Midbrain (tissue), 1 donor: Measurements from ENCODE around the gene C19orf12.

ENCODE experiments used
- DNase-seq: peaks from one replicate; lab custom pipeline; 2025; lab: John Stamatoyannopoulos, UW

The C19orf12 gene

DNA sequence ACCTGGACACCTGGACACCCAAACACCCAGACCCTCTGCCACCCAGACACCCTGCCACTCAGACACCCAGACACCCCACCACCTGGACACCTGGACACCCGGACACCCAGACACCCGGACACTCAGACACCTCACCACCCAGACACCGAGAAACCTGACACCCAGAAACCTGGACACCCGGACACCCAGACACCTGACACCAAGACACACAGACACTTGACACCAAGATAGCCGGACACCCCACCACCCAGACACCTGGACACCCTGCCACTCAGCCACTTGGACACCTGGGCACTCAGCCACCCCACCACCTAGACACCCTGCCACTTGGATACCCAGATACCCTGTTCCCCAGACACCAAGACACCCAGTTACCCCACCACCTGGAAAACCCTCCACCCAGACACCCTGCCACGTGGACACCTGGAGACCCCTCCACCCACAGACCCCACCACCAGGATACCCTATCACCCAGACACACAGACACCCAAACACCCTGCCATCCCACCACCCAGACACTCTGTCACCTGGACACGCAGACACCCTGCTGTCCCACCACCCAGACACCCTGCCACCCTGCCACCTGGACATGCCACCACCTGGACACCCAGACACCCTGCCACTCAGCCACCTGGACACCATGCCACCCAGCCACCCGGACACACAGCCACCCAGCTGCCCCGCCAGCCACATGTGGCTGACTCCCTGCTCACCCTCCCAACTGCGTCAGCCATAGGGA lies 17.4 kb downstream of the C19orf12 start:
- no peak for DNase-seq

DNA sequence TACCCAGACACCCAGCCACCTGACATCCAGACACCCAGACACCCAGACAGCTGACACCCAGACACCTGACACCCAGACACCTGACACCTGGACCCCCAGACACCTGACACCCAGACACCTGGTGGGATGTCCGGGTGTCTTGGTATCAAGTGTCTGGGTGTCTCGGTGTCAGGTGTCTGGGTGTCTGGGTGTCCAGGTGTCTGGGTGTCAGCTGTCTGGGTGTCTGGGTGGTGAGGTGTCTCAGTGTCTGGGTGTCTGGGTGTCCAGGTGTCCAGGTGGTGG lies 18.6 kb downstream of the C19orf12 start:
- no peak for DNase-seq

DNA sequence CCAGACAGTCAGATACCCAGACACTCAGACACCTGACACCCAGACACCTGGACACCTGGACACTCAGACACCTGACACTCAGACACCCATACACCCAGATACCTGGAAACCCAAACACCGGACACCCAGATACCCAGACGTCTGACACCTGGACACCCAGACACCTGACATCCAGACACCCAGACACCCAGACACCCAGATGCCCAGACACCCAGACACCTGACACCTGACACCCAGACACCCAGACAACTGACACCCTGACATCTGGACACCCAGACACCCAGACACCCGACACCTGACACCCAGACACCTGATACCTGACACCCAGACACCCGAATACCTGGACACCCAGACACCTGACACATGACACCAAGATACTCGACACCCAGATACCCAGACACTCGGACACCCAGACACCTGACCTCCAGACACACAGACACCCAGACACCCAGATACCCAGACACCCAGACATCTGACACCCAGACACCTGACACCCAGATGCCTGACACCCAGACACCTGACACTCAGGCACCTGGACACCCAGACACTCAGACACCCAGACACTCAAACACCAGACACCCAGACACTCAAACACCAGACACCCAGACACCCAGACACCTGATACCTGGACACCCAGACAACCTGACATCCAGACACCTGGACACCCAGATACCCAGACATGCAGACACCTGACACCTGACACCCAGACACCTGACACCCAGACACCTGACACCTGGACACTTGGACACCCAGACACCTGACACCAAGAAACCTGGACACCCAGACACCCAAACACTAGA lies 19.1 kb downstream of the C19orf12 start:
- no peak for DNase-seq

DNA sequence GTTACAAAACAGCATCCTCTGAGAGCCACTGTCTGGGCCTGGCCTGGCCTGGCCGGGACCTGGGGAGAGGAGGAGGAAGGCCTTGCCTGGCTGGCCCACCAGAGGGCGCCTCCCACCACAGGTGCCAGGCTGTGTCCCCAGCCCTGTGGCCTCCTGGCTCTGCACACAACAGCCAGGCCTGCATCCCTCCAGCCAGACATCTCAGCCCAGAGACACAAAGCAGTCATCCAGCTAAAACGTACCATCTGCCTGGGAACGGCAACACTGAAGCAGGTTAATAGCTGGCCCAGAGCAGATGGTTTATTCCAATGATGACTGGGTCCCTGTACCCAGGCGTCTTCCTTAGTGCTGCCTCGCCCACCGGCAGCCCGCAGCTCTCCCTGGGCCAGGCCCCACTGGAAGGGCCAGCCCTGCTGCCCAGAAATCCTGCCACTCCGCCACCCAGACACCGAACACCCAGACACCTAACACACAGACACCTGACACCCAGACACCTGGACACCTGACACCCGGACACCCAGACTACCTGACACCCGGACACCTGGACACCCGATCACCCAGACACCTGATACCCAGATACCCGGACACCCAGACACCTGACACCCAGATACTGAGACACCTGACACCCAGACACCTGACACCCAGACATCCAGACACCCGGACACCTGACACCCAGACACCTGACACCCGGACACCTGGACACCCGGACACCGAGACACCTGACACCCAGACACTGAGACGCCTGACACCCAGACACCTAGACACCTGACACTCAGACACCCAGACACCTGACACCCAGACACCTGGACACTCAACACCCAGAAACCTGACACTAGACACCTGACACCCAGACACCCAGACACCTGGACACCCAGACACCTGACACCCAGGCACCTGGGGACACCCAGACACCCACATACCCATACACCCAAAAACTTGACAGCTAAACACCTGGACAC lies 20.1 kb downstream of the C19orf12 start:
- DNase-seq: peak; percentile 89

DNA sequence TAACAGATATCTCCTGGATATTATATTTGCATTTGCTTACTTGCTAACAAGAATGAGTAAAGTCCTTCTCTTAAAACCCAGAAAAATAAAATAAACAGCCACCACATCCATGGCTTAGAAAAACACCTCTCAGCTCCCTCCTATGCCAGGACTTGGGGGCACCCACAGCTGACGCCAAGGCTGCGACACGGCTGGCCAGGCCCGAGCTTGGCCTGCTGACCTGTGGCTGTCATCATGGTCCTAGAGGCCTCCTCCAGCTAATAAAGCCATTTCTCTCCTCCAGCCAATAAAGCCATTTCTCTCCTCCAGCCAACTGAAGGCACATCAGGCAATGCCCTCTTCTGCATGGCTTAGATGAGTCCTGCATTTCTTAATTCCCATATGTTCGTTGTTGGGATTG lies 20.9 kb downstream of the C19orf12 start:
- DNase-seq: no peak

DNA sequence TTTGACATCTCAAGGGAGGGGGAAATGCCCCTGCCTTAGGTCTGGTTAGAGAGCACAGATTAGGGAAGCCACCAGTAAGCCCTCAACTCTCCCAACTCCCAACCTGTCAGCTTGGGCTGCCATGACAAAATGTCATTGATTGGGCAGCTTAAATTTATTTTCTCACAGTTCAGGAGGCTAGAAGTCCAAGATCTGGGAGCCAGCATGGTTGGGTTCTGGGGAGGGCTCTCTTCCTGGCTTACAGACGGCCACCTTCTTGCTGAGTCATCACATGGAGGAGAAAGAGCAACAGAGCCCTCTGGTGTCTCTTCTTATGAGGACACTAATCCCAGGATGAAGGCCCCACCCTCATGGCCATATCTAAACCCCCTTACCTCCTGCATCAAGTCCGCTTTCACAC lies 24.2 kb downstream of the C19orf12 start:
- DNase-seq: peak; percentile 43

DNA sequence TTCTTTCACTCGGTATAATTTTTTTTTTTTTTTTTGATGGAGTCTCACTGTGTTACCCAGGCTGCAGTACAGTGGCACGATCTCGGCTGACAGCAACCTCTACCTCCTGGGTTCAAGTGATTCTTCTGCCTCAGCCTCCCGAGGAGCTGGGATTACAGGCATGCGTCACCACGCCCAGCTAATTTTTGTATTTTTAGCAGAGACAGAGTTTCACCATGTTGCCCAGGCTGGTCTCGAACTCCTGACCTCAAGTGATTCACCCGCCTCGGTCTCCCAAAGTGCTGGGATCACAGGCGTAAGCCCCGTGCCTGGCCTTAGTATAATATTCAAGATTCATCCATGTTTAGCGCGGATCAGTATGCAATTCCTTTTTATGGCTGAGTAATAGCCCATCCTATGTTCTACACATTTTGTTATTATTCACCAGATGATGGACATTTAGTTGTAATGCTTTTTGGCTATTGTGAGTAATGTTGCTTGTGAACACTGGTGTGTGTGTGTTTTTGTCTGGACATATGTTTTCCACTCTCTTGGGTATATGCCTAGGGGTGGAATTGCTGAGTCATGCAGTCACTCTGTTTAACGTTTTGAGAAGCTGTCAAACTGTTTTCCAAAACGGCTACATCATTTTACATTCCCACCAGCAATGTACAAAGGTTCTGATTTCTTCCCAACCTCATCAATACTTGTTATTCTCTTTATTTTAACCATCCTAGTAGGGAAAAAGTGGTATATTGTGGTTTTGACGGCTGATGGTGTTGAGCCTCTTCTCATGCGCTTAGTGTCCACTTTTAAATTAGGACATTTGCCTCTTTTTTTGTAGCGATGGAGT lies 26.9 kb downstream of the C19orf12 start:
- no peak for DNase-seq

DNA sequence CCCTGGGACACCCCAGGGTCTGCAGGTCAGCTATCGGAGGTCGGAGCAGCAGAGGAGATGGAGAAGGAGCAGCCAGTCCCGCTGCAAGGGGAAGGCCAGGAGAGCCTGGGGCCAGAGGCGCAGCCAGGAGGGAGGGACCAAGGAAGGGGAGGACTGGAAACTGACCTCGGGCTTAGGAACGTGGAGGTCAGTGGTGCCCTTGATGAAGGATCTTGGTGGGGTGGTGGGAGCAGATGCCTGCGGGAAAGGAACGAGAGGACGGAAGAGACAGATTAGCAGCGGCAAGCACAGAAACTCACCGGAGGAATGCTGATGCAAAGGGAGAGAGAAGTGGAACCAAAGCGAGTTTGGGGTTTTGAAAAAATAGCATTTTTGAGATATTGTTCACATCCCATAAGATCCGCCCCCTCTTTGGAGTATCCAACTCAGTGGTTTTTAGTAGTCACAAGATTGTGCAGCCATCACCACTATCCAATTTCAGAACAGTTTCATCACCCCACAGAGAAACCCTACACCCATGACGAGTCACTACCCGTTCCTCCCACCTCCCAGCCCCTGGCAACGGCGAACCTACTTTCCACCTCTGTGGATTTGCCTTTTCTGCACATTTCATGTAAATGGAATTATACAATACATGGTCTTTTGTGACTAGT lies 27.7 kb downstream of the C19orf12 start:
- no peak for DNase-seq

DNA sequence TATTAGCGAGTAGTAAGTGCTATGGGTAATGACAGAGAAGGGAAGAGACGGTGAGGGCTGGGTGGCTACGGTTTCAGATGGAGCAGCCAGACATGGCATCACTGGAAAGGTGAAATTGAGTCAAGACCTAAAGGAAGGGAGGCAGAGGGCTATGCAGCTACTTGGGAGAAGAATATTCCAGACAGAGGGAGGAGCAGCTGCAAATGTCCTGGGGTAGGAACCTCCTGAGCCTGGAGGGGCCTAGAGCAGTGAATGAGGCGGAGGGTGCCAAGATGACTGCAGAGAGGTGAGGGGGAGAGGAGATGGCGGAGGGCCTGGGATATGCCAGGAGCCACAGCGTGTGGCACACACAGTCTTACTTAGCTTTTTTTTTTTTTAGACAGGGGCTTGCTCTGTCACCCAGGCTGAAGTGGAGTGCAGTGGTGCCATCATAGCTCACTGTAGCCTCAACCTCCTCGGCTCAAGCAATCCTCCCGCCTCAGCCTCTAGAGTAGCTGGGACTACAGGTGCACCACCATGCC lies 28.7 kb downstream of the C19orf12 start:
- no peak for DNase-seq

DNA sequence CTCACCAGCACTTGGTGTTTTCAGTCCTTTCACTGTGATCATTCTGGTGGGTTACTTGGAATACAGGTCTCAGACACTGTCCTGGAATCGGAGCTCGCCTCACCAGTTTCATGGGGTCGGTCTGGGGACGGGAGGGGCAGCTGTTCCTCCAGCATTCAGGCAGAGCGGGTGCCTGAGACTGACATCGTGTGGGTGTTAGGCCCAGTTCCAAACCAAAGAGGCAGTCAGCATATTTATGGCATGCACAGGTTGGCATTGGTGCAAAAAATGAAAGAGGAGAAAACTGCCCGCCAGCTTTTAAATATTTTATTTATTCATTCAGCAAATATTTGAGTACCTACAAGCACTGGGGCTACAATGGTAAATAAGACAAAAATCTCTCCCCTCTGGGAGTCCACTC lies 29.7 kb downstream of the C19orf12 start:
- no peak for DNase-seq

DNA sequence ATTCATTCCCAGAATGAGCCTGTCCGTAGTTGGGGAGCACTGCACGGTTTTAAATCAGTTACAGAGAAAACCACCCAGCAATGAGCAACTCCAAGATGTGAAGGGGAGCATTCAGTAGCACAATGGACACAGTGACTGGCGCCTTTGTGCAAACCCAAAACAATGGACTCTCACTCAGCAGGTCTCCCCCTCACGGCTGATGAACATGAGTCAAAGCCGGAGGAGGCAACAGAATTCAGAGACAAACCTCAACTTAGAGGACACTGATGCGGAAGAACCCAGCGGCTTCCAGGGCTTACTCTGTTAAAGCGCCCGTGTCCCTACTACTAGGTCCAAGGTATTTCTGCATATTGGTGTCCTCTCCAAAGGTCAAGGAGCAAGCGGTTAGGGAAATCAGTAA lies 32.1 kb downstream of the C19orf12 start:
- peak; percentile 89 for DNase-seq

DNA sequence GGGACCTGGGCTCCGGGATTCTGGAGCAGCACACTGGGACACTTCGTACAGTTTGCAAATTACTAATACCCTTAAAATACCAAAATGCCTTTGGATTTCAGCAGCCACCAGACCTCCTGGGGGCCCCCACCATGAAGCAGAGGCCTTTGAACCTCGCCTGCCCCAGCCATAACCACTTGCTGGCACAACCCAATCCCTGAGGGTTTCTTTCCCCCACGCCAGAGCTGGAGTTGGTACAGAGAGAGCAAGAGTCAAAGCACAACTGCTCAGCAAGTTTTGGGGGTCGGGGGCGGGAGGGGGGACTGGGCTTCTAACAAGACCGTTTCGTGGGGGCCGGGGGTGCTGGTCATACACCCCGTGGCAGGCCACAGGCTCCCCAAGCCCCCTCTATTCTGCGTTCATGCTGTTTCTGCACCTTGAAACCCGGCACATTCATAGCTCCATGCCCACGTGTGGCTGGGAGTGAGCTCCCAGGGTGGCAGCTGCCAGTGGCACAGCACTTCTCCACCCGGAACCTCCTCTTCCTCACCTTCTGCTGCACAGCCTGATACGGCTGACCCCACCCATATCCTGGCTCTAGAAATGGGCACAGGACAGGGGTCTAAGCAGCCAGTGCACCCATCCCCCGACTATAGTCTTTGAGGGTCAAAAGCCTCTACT lies 32.7 kb downstream of the C19orf12 start:
- DNase-seq: no peak

DNA sequence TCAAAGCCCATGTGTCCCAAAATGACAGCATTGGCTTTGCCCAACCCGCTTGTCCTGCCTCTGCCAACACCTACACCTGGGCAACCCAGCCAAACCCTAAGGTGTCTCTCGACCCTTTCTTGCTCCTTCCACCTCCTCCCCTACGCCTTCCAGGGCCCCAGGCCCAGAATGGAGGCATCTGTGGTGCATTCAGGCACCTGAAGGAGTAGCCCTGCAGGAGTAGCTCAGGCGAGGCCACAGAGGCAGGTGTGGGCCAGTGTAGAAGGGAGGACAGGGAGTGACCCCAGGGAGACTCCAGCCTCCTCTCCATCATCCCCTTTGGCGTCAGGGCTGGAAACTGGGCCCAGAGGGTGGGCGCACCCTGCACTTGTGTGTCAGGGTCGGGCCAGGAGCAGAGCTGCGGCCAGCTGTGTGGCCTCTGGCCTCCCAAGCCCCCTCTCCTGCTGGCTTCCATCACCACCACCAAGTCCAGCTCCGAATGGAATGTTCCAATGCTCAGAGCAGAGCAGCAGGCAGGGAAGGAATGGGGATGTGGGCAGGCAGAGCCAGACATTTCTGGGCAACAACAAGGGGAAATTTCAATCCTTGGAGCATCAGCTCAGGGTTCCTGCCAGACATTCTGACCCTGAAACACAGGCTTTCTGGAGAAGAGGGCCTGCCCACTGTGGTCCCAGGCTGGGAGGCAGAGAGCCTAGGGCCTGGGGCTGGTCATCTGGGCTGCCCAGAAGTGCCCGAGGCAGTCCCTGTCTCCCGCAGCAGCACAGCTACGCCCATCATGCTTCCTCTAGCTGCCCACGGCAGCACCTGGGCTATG lies 33.4 kb downstream of the C19orf12 start:
- DNase-seq: no peak

DNA sequence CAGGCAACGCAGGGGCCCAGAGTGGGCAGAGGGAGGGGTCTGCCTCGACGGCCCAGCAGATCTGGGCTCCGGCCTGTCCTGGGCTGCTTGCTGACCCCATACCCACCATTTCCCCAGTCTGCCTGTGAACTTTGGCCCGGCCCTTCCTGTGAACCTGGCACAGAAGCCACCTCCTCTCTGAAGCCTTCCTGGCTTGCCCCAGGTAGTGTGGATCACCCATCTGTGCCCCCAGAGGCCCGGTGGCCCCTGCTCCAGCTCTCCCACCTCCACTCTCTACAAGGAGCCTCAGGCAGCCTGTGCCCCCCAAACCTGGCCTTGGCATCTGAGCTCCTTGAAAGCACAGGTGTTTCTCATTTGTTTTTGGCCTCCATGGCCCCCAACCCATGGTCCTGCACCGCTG lies 34.1 kb downstream of the C19orf12 start:
- no peak for DNase-seq

DNA sequence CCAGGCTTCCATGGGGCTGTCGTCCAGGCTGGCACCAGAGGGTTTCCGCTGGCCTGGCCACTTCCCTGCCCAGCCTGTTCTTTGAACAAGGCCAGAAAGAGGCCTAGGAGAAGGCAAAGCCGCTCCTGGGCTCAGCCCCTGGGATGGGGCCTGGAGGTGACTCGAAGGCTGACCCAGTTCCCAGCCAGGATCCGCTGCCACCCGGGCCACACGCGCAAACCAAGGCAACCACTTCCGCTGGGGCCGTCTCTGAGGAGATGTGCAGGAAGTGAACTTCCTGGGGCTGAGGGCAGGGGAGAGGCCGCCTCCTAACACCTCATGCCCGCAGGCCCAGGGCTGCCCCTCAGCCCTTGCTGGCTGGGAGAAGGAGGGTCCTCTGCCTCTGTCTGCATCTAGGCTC lies 34.6 kb downstream of the C19orf12 start:
- peak; percentile 37 for DNase-seq

DNA sequence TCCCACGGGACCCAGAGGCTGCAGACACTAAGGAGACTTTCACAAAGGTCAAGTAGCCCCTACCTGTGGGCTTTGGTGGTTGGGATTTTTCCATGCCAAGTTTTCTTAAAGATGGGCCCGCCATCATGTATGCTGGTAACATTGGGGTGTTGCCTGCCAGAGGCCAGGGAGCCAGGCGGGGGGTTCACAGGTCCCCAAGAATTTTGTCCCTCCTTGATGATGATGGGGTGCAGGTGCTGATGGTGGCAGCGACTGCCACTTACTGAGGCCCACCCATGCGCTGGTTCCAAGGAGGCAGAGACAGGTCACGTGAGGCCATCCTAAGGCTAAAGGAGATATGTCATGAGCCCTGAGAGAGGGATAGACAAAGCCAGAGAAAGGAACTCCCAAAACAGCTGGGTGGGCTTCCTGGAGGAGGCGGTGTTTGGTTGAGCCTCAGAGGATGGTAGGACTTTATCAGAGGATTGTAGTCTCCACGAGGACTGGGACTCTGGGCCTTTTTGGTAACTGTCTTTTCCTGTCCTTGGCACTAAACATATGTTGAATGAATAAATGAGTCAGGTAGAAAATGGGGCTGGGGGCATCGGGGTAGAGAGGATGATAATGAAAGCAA lies 35.4 kb downstream of the C19orf12 start:
- no peak for DNase-seq

DNA sequence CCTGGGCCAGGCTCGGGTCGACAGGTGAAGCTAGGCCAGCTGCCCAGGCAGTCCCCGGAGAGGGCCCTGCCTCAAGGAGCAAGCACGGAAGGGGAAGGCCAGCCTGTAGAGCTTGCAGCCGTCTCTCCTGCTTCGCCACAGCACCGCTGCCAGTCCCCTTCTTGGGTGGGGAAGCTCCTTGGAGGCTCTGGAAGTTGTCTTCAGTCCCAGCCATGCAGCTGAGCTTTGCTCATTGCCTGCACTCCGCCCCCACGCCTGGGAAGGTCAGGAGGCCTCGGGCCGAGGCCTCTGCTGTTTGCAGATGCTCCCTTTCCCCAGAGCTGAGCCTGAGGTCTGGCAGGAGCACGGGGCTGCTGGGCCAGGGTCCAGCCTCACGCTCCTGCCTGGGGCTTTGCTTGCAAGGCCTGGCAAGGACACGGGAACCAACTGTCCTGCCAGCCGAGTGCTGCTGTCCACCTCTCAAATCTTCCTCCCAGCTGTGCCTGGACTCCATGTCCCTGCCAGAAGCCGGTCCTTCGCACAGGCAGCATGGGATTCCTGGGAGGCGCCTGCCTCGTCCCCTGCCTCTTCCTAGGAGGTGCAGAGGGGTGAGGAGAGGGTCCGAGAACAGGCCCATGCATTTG lies 36.5 kb downstream of the C19orf12 start:
- peak; percentile 57 for DNase-seq

DNA sequence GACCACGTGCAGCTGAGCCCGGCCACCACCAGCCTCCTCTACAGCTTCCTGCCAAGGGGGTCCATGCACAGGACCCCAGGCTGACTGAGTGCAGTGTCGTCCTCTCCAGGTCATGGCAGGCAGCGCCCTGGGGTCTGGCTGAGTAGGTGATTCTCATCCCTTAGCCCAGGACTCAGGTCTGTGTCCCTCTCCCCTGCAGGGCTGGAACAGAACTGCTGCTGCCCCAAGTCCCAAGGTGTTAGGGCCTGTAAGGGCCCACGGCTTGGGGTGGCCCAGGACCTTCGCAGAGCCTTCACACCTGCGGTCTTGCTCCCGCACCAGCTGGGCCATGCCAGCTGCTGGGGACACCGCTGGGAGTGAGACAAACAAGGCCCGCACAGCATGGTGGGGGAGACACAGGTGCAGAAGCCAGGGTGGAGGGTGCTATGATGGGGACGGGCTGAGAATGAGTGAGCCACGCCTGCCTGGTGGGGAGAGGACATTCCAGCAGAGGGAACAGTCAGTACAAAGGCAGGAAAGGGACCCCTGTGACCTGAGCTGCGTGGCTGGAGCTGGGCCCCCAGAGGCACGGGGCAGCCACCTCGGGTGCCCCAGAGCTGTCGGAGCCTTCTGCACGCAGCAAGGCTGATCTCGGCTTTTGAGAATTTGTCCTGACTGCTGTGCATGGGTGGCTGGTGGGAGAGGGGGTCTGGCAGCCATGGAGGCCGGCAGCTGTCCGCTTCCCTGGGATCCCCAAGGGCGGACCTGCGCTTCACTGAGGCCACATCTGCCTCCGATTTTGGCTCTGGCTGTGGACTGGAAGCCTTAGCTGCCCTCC lies 37.9 kb downstream of the C19orf12 start:
- DNase-seq: no peak
